ENCODE results near the gene APOA1.

Gene APOA1

GRCh38 chr11:116837231-116838091 lies at the start of gene APOA1:
Gene APOA1 (minus strand): TSS chr11:116837622. CDS start chr11:116837387, 235 bp downstream.
- DNase-seq: no peak

DNA sequence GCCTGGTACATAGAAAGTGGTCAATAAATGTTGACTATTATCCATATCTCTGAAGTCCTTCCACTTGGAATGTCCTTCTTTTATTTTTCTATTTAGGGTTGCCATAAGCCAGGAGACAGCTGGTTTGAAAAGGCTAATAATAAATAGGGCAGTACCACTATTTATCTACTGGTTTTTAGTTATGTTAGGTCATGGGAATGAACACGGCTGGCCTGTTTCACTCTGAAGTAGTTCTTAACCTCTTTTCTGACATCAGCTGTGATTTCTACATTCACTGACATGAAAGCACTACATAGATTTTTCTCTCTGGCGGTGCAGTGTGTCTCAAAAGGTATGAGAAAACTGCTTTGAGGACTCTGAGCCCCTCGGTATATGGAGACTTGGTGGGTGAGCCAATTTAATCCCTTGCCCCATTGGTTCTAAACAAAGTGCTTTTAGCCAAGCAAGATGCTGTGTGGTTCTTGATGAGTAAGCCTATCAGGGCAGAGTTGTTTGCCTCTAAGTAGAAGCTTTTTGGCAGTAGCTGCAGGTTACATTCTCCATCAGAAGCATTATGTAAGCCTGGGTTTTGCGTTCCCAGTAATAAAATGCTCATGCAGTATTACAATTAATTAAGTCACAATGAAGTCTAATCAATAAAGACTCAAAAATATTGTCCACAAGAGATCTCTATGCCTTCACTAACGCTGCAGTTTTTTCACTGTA lies 48.7 kb upstream of the APOA1 start:
- peak; percentile 14 for DNase-seq

GRCh38 chr11:116882386-116882785 lies 45.0 kb upstream of the APOA1 start:
- DNase-seq: no peak

- DNase-seq: no peak
These were observed 43.7 kb upstream of the APOA1 start for GRCh38 chr11:116881143-116881542.

- DNase-seq: peak; percentile 72
These were observed 42.6 kb upstream of the APOA1 start for GRCh38 chr11:116879800-116880625.

DNA sequence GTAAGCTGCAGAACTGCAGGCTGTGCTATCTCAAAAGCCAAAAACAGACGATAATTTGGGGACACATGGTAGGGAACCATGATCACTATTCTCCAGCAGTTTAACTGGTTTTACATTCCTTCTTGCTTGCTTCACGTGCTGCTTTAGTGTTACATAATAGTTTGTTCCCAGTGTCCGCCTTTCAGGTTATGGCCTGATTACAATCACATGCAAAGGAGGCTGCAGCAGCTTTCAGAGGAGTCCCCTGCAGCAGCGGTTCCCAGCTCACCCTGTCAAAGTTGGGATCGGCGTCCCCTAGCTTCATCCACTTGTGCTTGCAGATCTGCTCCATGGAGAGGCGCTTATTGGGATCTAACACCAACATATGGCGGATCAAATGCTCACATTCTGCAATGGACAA lies 39.2 kb upstream of the APOA1 start:
- no peak for DNase-seq

DNA sequence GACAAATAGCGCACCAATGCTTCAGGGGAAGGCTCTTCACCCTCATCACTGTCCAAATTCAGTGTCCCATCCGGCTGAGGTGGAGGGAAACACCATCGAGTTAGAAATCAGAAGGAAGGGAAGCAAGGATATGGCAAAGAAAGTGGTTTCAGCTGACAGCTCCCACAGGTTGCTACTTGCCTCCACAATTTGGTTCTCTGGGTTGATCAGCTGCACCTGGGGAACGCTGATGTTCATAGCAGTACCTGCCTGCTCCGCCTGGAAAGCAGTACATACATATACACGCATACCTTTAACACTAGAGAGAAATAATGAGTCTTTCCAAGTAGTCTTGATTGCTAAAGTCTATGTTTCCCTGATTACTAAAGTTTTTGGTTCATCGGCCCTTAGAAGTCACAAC lies 37.8 kb upstream of the APOA1 start:
- DNase-seq: no peak

DNA sequence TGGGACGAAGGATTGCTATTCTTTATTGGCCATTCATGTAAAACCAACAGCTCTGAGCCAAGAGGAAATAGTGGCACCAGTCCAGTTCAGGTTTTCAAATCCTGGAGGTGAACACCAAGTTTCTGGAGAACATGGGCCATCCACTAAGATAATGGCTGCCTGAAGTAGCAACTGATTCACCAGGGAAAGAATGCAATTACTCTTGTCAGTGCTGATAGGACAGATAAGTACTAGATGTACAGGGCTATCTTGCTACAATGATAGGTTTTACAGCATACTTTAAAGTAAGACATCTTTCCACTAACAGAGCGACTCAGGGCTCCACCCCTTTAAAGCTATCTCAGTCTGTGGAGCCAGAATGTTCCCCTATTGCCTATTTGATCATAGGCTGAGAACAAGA lies 36.8 kb upstream of the APOA1 start:
- no peak for DNase-seq

- DNase-seq: no peak
These were observed 36.0 kb upstream of the APOA1 start for GRCh38 chr11:116873381-116873780.

DNA sequence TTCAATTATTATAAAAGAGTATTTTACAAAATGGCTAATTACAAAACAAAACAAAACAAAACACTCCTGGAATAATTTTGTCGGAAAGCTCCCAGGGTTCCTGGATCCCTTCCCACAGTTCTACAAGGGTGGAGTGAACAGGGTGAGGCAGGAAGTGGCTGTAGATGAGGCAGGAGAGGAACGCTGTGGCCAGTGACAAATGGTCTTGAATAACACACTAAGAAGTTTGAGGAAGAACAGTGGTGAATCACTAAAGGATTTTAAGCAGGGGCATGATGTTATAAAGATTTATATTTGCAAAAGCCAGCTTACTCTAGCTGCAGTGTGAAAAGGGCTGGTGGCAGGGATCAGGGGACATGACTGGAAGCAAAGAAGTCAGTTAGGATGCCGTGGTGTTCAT lies 33.8 kb upstream of the APOA1 start:
- no peak for DNase-seq

DNA sequence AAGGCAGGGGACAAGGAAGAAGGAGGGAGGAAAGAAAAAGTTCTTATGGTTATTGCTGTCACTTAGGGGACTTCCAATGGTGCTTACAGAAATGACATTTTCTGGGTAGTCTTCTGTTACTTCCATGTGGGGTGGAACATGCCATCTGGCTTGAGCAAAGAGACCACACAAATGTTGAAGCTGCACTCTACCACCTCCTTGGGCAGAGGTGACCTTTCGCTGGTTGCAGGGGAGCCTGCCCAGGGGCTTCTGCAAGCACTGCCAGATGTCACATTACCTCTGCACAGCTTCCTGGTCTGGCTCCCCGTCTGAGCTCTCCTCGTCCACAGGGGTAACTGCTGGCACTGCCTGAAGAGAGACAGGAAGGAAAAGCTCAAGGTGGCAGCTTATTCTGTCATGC lies 32.6 kb upstream of the APOA1 start:
- DNase-seq: no peak

DNA sequence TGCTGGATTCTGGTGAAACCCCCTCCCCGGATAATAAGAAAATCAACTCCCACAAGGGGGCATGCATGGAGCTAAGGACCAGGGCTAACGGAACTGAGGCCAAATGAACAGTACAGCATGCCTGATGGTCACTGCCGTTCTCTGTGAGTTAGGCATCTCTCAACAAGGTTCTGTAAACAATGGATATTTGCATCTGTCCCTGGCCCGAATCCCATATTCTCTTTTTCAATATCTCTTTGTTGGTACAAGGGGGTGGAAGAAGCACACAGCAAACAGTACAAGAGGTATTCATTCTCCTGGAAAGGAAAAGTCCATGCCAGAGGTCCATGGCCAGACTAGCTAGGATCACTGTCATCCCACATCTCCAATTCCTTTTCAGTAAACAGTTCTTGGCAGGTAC lies 32.2 kb upstream of the APOA1 start:
- no peak for DNase-seq

DNA sequence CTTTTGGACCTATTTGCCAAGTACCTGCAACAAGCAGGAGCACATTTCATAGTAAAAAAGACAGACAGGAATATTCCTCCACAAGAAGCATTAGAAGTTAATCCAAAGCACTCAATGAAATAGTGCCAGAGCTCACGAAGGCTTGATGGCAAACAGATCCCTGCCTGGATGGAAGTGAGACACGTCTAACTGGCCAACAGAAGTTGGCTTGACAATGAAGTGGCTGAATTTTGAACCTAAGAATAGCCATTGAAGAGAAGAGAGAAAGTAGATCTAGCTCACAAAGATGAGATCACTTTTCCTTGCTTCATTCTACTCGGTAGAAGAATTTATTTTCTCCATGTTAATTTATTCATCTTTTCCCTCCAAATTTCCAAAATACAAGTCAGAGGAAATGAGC lies 30.6 kb upstream of the APOA1 start:
- no peak for DNase-seq

DNA sequence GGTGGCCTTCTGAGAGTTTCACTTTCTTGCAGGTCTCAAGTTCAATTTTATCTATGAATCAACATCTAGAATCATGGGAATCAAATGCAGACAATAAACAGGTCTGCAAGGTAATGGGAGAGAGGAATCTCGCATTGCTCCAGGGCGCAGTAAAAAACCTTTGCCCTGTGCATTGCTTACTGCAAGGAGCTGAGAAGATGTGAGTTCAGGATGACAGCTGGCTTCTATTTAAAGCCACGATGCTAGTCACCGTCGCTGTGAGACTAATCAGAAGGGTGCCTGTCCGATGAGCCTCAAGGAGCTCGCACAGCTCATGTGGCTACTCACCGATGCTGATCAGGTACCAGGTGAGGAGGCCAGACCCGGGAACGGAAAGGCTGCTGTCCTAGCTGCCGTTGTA lies 30.2 kb upstream of the APOA1 start:
- no peak for DNase-seq

DNA sequence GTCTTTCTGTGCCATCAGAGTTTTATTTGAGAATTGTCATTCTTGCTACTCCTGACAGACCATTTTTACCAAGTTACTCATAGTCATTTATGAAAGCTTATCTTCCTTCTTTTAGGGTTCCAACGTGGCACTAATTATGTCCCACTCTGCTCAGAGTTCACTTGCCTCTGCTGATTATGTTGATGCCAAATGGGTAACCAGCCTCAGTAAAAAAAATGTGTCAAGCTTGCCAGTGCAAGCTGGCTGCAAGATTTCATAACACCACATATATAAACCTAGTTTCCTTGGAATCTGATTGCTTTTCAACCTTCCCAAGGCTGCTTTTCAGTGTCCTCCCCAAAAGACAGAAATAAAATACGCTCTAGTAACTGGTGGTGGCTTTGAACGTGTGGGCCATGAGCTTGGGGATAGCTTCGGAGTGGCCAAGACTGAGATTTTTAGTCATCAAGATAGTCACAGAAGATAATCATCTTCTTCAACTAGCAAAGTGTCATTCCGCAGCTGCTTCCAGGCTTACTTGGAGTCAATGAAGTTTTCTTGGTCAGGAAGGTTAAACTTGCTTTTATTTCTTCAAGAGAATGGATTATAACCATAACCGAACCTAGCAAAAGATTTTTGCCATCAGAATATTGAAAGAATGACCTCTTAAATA lies 29.5 kb upstream of the APOA1 start:
- no peak for DNase-seq

- no peak for DNase-seq
These were observed 28.3 kb upstream of the APOA1 start for GRCh38 chr11:116865696-116866095.

DNA sequence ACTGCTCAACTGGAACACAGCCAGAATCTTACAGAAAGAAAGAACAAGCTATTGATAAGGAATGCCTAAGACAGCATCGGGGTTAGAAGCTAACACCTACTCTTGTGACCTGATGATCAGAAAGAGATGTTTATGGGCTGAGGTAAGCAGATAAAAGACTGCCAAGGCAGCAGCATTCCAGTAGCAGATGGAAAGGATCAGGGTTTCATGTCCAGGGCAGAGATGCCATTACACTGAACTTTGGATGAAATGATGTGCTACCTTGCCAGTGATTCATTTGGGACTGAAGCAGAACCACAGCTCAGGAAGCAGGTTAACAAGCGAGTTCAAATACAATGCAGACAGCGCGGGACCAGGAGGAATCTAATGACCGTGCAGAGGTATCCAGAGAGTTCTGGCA lies 27.1 kb upstream of the APOA1 start:
- DNase-seq: no peak

- no peak for DNase-seq
These were observed 25.5 kb upstream of the APOA1 start for GRCh38 chr11:116862951-116863350.

DNA sequence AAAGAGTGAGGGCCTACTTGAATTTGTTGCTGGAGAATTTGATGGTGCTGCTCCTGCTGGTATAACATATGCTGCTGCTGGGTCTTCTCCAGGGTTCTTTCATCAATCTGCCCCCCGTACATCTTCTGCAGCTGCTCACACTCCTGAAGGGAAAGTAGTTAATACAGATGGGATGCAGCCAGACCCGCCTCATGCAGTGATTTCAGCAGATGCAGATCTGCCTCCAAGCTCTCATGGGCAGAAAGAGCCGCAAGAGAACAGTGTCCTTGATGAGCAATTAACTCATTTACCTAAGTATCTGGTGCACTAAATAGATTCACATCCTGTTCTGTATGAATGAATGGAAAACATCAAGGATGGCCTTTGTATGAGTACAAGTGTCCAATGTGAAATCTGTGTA lies 24.8 kb upstream of the APOA1 start:
- no peak for DNase-seq

DNA sequence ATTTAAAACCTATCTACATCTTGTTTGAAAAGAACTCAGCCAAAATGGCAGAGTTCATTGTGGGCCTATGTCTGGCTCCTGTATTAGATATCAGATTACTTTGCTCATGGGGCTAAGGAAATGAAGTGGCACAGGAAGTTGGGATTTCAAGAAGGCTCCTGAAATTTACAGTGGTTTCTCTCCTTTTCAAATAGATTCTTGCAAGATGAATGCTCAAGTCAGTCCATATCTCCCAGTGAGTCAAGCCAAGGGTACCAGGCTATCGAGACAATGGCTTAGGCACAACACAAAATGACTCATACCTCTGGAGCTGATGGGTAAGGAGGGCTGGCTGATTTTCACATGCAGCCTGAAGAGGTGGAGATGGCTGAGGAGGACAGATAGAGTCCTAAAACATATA lies 24.1 kb upstream of the APOA1 start:
- DNase-seq: no peak

DNA sequence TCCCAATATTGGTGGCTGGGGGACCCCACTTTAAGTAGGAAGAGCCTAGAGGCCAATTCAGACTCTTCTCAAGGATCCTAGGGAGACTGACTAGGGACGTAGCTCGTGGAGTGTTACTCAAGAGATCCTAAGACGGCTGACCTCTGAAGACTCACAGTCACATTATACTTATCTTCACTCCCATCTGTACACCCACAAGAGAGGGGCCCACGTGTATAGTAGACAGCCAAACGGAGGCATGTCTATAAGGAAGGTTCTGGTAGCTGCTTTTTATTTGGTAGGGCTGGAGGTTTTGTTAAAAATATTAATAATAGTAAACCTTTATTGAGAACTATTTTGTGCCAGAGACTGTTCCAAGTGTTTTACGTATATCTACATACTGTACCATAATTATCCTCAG lies 22.9 kb upstream of the APOA1 start:
- no peak for DNase-seq

DNA sequence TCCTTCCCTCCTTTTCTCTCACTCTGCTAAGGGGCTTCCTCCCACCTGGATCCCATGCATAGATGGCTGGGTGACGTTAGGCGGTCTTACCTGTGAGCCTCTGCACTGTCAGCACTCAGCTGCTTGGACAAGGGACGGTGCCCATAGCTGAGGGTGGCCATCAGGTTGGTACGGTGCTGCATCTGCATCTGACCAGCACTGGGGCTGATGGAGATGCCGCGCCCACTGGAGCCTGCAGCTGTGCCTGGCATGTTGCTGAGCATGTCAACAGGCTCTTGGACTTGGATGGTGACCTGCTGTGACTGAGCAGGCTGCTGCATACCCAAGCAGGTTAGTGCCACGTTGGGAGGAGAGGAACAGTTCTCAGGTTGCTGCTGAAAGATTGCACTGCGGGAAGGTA lies 21.8 kb upstream of the APOA1 start:
- no peak for DNase-seq

DNA sequence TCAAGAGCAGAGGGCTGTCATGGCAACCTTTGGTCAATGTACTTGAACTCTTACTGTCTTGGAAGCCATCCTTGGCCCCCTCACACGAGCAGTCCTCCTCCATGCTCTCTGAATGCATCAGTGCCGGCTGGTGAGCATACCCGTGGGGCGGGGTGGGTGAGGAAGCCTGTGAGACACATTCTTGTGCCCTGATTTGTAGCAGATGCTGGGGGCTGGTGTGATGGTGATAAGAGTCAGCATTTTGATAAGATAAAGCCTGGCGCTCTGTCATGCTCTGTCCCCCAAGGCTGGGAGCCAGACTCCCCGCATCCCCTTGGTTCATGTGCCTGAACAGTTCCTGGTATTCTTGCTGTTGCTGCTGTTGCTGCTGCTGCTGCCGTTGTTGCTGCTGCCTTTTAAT lies 20.5 kb upstream of the APOA1 start:
- no peak for DNase-seq

Measured in NCI-H82 (cell line).